Fibroblast of pulmonary artery (primary cell): ENCODE measurements around the gene DUSP8.

Experiments used
- DNase-seq: peaks from one replicate; pipeline ENCODE4 v3.0.0-alpha.2; 2010; ENCODE audit warnings: low read depth
- H3K4me3 ChIP-seq: replicated peaks from 2 replicates; pipeline ENCODE4 v1.5.1; 2011; ENCODE audit warnings: low read depth, mild to moderate bottlenecking, control low read depth, low read length, moderate library complexity
- CTCF ChIP-seq: IDR thresholded peaks from 2 replicates; pipeline ENCODE4 v1.5.1; 2011; ENCODE audit warnings: mild to moderate bottlenecking, control low read depth, low read length, inconsistent platforms; ENCODE audit errors: missing control alignments

Gene DUSP8

GRCh38 chr11:1538153-1538552 lies 33.9 kb downstream of the DUSP8 start:
- TF ChIP-seq CTCF: no peak
- no peak for DNase-seq

GRCh38 chr11:1536065-1536843 lies 35.8 kb downstream of the DUSP8 start:
- no peak for TF ChIP-seq CTCF
- no peak overlapping the region for H3K4me3 ChIP-seq
- DNase-seq: peak; percentile 30

More at GRCh38 chr11:1538153-1538552, 33.9 kb downstream of the DUSP8 start:
- H3K4me3 ChIP-seq: no peak overlapping the region

GRCh38 chr11:1534682-1535081 lies 37.4 kb downstream of the DUSP8 start:
- H3K4me3 ChIP-seq: no peak overlapping the region
- no peak for DNase-seq
- TF ChIP-seq CTCF: no peak

- TF ChIP-seq CTCF: no peak
- no peak for DNase-seq
- no peak overlapping the region for H3K4me3 ChIP-seq
These were observed 37.9 kb downstream of the DUSP8 start for GRCh38 chr11:1534171-1534570.

- H3K4me3 ChIP-seq: no peak overlapping the region
- no peak for TF ChIP-seq CTCF
- no peak for DNase-seq
These were observed 38.7 kb downstream of the DUSP8 start for GRCh38 chr11:1533342-1533725.

- DNase-seq: no peak
- no peak for TF ChIP-seq CTCF
- H3K4me3 ChIP-seq: no peak overlapping the region
These were observed 39.3 kb downstream of the DUSP8 start for GRCh38 chr11:1532606-1533341.
